Breast epithelium (tissue), 4 donors: ENCODE measurements around the gene ANXA5. TPM values are rescaled to one million over a fixed set of nuclear protein-coding genes. Genes with fewer than 3 reads are reported as not detected.
A peak's percentile ranks its signal among the peaks of the same experiment; 100 is the strongest.

Experiments used
- DNase-seq, 2 donors: peaks; one replicate each; pipeline ENCODE4 v3.0.0-alpha.2; 2019; ENCODE audit warnings: low spot score in 2 of 2
- H3K27ac ChIP-seq, 2 donors: fragments of 200-600 bp; sonication (generic) in 1 of 2; one replicate each; pipeline ENCODE4 v1.5.1; 2016 to 2019; ENCODE audit warnings: mild to moderate bottlenecking in 1 of 2
- H3K27me3 ChIP-seq, 2 donors: fragments of 200-600 bp; sonication (generic) in 1 of 2; one replicate each; pipeline versions ENCODE4 v1.5.1 to v1.6.0; 2017 to 2019; ENCODE audit warnings: control low read depth in 1 of 2, mild to moderate bottlenecking in 1 of 2
- H3K36me3 ChIP-seq: fragments of 200-600 bp; one replicate; pipeline ENCODE4 v1.5.1; 2019
- H3K4me1 ChIP-seq, 2 donors: fragments of 200-600 bp; sonication (generic); one replicate each; pipeline ENCODE4 v1.5.1; 2016 to 2019; ENCODE audit warnings: control low read depth in 1 of 2
- H3K4me3 ChIP-seq, 3 donors: fragments of 200-600 bp; sonication (generic); 1 replicate in 2 of 3; 2 replicates in 1 of 3; pipeline ENCODE4 v1.5.1; 2016 to 2019; ENCODE audit warnings: mild to moderate bottlenecking in 3 of 3, moderate library complexity in 2 of 3
- H3K9me3 ChIP-seq, 2 donors: fragments of 200-600 bp; sonication (generic) in 1 of 2; one replicate each; pipeline ENCODE4 v1.5.1; 2016 to 2019; ENCODE audit warnings: control low read depth in 1 of 2
- POLR2A ChIP-seq: fragments of 450-650 bp; IDR thresholded peaks from one replicate; pipeline ENCODE4 v1.6.1; 2016; ENCODE audit warnings: antibody characterized with exemption, mild to moderate bottlenecking, moderate library complexity
- POLR2AphosphoS5 ChIP-seq, 3 donors: sonication (generic); formaldehyde crosslinking; IDR thresholded peaks; one replicate each; pipeline ENCODE4 v1.6.1; 2017; ENCODE audit warnings: antibody characterized with exemption in 3 of 3
- intact Hi-C: fragments of 100-400 bp; cut with DNase I; formaldehyde crosslinking; loops from one replicate; pipeline ENCODE4 v1.15.1; 2023; ENCODE audit warnings: low total_unique reads
- total RNA-seq, 3 donors: library from RNA; depleted of rRNA; stranded (reverse); fragments of >200 nt; gene quantifications; one replicate each; pipeline ENCODE4 v1.1.0, GENCODE V29; 2016
- TF ChIP-seq, protein P1 (sequence below), 3 donors: fragments of 450-650 bp; IDR thresholded peaks; one replicate each; pipeline ENCODE4 v1.5.1; 2016 to 2017; ENCODE audit warnings: antibody characterized with exemption in 3 of 3, mild to moderate bottlenecking in 3 of 3, moderate library complexity in 3 of 3

The ANXA5 gene
- total RNA-seq, 3 donors from 2014 or later, result 286 to 430 (median 292) TPM

GRCh38 chr4:121675715-121676114 is 21.1 kb downstream of the ANXA5 start:
- H3K36me3 ChIP-seq, result peaks cover 6% of the 10 kb centered on the region
- intact Hi-C loops, result no loop called here

GRCh38 chr4:121674696-121675095 is 22.1 kb downstream of the ANXA5 start:
- TF ChIP-seq POLR2AphosphoS5 (IDR thresholded peaks at IDR 0.05) (no peak), POLR2A (no peak)
- TF ChIP-seq, protein P1, sequence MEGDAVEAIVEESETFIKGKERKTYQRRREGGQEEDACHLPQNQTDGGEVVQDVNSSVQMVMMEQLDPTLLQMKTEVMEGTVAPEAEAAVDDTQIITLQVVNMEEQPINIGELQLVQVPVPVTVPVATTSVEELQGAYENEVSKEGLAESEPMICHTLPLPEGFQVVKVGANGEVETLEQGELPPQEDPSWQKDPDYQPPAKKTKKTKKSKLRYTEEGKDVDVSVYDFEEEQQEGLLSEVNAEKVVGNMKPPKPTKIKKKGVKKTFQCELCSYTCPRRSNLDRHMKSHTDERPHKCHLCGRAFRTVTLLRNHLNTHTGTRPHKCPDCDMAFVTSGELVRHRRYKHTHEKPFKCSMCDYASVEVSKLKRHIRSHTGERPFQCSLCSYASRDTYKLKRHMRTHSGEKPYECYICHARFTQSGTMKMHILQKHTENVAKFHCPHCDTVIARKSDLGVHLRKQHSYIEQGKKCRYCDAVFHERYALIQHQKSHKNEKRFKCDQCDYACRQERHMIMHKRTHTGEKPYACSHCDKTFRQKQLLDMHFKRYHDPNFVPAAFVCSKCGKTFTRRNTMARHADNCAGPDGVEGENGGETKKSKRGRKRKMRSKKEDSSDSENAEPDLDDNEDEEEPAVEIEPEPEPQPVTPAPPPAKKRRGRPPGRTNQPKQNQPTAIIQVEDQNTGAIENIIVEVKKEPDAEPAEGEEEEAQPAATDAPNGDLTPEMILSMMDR (IDR thresholded peaks at IDR 0.05), result no peak
- Histone ChIP-seq H3K27me3 (no peaks in the 10 kb centered on the region), H3K27ac (no peak overlapping the region), H3K4me1 (no peaks in the 10 kb centered on the region), H3K9me3 (no peaks in the 10 kb centered on the region), H3K36me3 (peaks cover 6% of the 10 kb centered on the region), H3K4me3 (no peak overlapping the region)
- DNase-seq, result no peak
- intact Hi-C loops, result no loop called here

More at GRCh38 chr4:121675715-121676114, 21.1 kb downstream of the ANXA5 start:
- H3K27me3 ChIP-seq, result no peaks in the 10 kb centered on the region
- no peak for DNase-seq
- H3K4me3 ChIP-seq, result no peak overlapping the region
- no peaks in the 10 kb centered on the region for H3K4me1 ChIP-seq
- H3K27ac ChIP-seq, result no peak overlapping the region
- H3K9me3 ChIP-seq, result no peaks in the 10 kb centered on the region
- TF ChIP-seq POLR2AphosphoS5 (IDR thresholded peaks at IDR 0.05) (no peak), POLR2A (no peak)
- TF ChIP-seq, protein P1 (IDR thresholded peaks at IDR 0.05), result no peak

- no peak for DNase-seq
- H3K27me3 ChIP-seq, result no peaks in the 10 kb centered on the region
- intact Hi-C loops, result no loop called here
- peaks cover 6% of the 10 kb centered on the region for H3K36me3 ChIP-seq
- H3K4me3 ChIP-seq, result no peak overlapping the region
- no peaks in the 10 kb centered on the region for H3K9me3 ChIP-seq
- H3K27ac ChIP-seq, result no peak overlapping the region
- TF ChIP-seq, protein P1 (IDR thresholded peaks at IDR 0.05), result no peak
- TF ChIP-seq POLR2A (no peak), POLR2AphosphoS5 (IDR thresholded peaks at IDR 0.05) (no peak)
- H3K4me1 ChIP-seq, result no peaks in the 10 kb centered on the region
Measured at GRCh38 chr4:121674191-121674590, 22.6 kb downstream of the ANXA5 start.

GRCh38 chr4:121669163-121669550 is 27.6 kb downstream of the ANXA5 start:
- H3K9me3 ChIP-seq, result no peaks in the 10 kb centered on the region
- DNase-seq, result no peak
- no peaks in the 10 kb centered on the region for H3K4me1 ChIP-seq
- no peaks in the 10 kb centered on the region for H3K27me3 ChIP-seq
- intact Hi-C loops, result loop anchor here (10.0 kb wide), 1 partner anchor 1254 kb away; no protein-coding TSS in a partner anchor
- H3K4me3 ChIP-seq, result no peak overlapping the region
- TF ChIP-seq POLR2AphosphoS5 (IDR thresholded peaks at IDR 0.05), result no peak
- TF ChIP-seq POLR2A, result no peak
- TF ChIP-seq, protein P1 (IDR thresholded peaks at IDR 0.05), result no peak
- no peak overlapping the region for H3K27ac ChIP-seq
- H3K36me3 ChIP-seq, result no peaks in the 10 kb centered on the region

- no peaks in the 10 kb centered on the region for H3K9me3 ChIP-seq
- no peak overlapping the region for H3K4me3 ChIP-seq
- no peak for DNase-seq
- intact Hi-C loops, result loop anchor here (10.0 kb wide), 1 partner anchor 1254 kb away; no protein-coding TSS in a partner anchor
- H3K27ac ChIP-seq, result peak overlapping the region in 1 of 2 donors; percentile 41
- no peaks in the 10 kb centered on the region for H3K27me3 ChIP-seq
- no peaks in the 10 kb centered on the region for H3K36me3 ChIP-seq
- no peaks in the 10 kb centered on the region for H3K4me1 ChIP-seq
- TF ChIP-seq POLR2A, result no peak
- TF ChIP-seq, protein P1 (IDR thresholded peaks at IDR 0.05), result no peak
- no peak for TF ChIP-seq POLR2AphosphoS5 (IDR thresholded peaks at IDR 0.05)
Measured at GRCh38 chr4:121668368-121669162, 28.2 kb downstream of the ANXA5 start.
